ENCODE data around the gene COPS9. TPM values are rescaled to one million over a fixed set of nuclear protein-coding genes. Genes with fewer than 3 reads are reported as not detected.
A peak's percentile ranks its signal among the peaks of the same experiment; 100 is the strongest.

COPS9 gene
- total and polyA plus RNA-seq, 7 experiments from 2014 or later, result 53.7 to 297 (median 75.6) TPM

GRCh38 chr2:240127911-240128607 is 8.0 kb downstream of the COPS9 start:
- ATAC-seq (no peak), DNase-seq (no peak)
- Mint-ChIP-seq H3K36me3 (peaks cover 8 to 68% (median 35%) of the 10 kb centered on the region in 5 donors), H3K27ac (no peak overlapping the region), H3K4me1 (peaks cover 0 to 2% (median 0%) of the 10 kb centered on the region in 7 donors), H3K27me3 (peaks cover 0 to 4% (median 0%) of the 10 kb centered on the region in 5 donors), H3K9me3 (peaks cover 0 to 3% (median 0%) of the 10 kb centered on the region in 11 donors), H3K4me3 (no peak overlapping the region)
- Histone ChIP-seq H3K36me3 (ENCODE audit: control insufficient read depth in 2 of 3, insufficient read depth in 3 of 3, low read length in 3 of 3) (peaks cover 4 to 58% (median 10%) of the 10 kb centered on the region in 3 experiments), H3K27ac (ENCODE audit: low read depth, low read length) (no peak overlapping the region), H3K4me3 (ENCODE audit: low read length) (no peak overlapping the region), H3K4me1 (ENCODE audit: control insufficient read depth in 2 of 2, insufficient read depth in 2 of 2, low read length in 2 of 2) (no peaks in the 10 kb centered on the region), H3K27me3 (ENCODE audit: control insufficient read depth in 2 of 2, insufficient read depth in 2 of 2, low read length in 2 of 2) (no peaks in the 10 kb centered on the region), H3K9me3 (ENCODE audit: control insufficient read depth in 2 of 3, low read length in 3 of 3) (no peaks in the 10 kb centered on the region)
- intact Hi-C loops (cut with micrococcal nuclease), result no loop called here
- CTCF ChIA-PET, result no interaction called here
- POLR2A ChIA-PET, result no interaction called here

DNA sequence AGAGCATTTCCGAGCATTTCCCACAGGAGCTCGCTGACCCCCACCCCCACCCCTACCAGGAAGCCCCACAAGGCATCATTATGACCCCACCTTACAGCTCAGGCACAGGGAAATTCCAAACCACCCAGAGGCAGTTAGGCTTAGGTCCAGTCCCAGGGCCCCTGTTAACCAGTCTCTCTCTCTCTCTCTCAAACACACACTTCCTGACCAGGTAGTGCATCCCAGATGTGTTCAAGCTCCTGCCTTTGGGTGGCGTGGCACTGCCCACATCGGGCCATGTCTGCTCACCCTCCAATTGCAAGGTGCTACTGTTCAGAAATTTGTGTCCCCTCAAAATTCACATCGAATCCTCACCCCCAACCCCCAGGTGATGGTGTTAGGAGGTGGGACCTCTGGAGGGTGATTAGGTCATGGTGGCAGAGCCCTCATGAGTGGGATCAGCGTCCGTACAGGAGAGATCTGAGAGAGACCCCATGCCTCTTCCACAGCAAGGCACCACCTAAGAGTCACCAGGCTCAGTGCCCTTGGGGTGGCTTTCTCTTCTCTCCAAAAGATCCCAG is 8.8 kb downstream of the COPS9 start:
- Mint-ChIP-seq H3K27me3 (peaks cover 0 to 4% (median 0%) of the 10 kb centered on the region in 5 donors), H3K36me3 (peaks cover 7 to 63% (median 35%) of the 10 kb centered on the region in 5 donors), H3K4me1 (peaks cover 0 to 2% (median 0%) of the 10 kb centered on the region in 7 donors), H3K9me3 (peaks cover 0 to 3% (median 0%) of the 10 kb centered on the region in 11 donors), H3K4me3 (no peak overlapping the region), H3K27ac (no peak overlapping the region)
- POLR2A ChIA-PET, result no interaction called here
- CTCF ChIA-PET, result no interaction called here
- intact Hi-C loops (cut with micrococcal nuclease), result no loop called here
- no peak overlapping the region for H3K27ac ChIP-seq (ENCODE audit: low read depth, low read length)
- DNase-seq (no peak), ATAC-seq (no peak)
- no peak overlapping the region for H3K4me3 ChIP-seq (ENCODE audit: low read length)
- no peaks in the 10 kb centered on the region for H3K4me1 ChIP-seq (ENCODE audit: control insufficient read depth in 2 of 2, insufficient read depth in 2 of 2, low read length in 2 of 2)
- peaks cover 4 to 50% (median 10%) of the 10 kb centered on the region in 3 experiments for H3K36me3 ChIP-seq (ENCODE audit: control insufficient read depth in 2 of 3, insufficient read depth in 3 of 3, low read length in 3 of 3)
- H3K27me3 ChIP-seq (ENCODE audit: control insufficient read depth in 2 of 2, insufficient read depth in 2 of 2, low read length in 2 of 2), result no peaks in the 10 kb centered on the region
- H3K9me3 ChIP-seq (ENCODE audit: control insufficient read depth in 2 of 3, low read length in 3 of 3), result no peaks in the 10 kb centered on the region

GRCh38 chr2:240126731-240127130 is 9.4 kb downstream of the COPS9 start:
- Mint-ChIP-seq H3K27ac (no peak overlapping the region), H3K36me3 (peaks cover 5 to 58% (median 35%) of the 10 kb centered on the region in 5 donors), H3K4me1 (peaks cover 0 to under 1% (median 0%) of the 10 kb centered on the region in 7 donors), H3K9me3 (peaks cover 0 to 3% (median 0%) of the 10 kb centered on the region in 11 donors), H3K4me3 (no peak overlapping the region), H3K27me3 (peaks cover 0 to 4% (median 0%) of the 10 kb centered on the region in 5 donors)
- Histone ChIP-seq H3K4me1 (ENCODE audit: control insufficient read depth in 2 of 2, insufficient read depth in 2 of 2, low read length in 2 of 2) (no peaks in the 10 kb centered on the region), H3K4me3 (ENCODE audit: low read length) (no peak overlapping the region), H3K9me3 (ENCODE audit: control insufficient read depth in 2 of 3, low read length in 3 of 3) (no peaks in the 10 kb centered on the region), H3K36me3 (ENCODE audit: control insufficient read depth in 2 of 3, insufficient read depth in 3 of 3, low read length in 3 of 3) (peaks cover 4 to 45% (median 10%) of the 10 kb centered on the region in 3 experiments), H3K27ac (ENCODE audit: low read depth, low read length) (no peak overlapping the region), H3K27me3 (ENCODE audit: control insufficient read depth in 2 of 2, insufficient read depth in 2 of 2, low read length in 2 of 2) (no peaks in the 10 kb centered on the region)
- CTCF ChIA-PET, result no interaction called here
- intact Hi-C loops (cut with micrococcal nuclease), result no loop called here
- DNase-seq (no peak), ATAC-seq (no peak)
- POLR2A ChIA-PET, result no interaction called here

- DNase-seq (peak in 1 of 9 donors; percentile 17), ATAC-seq (no peak)
- Histone ChIP-seq H3K9me3 (ENCODE audit: control insufficient read depth in 2 of 3, low read length in 3 of 3) (no peaks in the 10 kb centered on the region), H3K4me1 (ENCODE audit: control insufficient read depth in 2 of 2, insufficient read depth in 2 of 2, low read length in 2 of 2) (no peaks in the 10 kb centered on the region), H3K36me3 (ENCODE audit: control insufficient read depth in 2 of 3, insufficient read depth in 3 of 3, low read length in 3 of 3) (peaks cover under 1 to 35% (median 10%) of the 10 kb centered on the region in 3 experiments), H3K27ac (ENCODE audit: low read depth, low read length) (no peak overlapping the region), H3K27me3 (ENCODE audit: control insufficient read depth in 2 of 2, insufficient read depth in 2 of 2, low read length in 2 of 2) (no peaks in the 10 kb centered on the region), H3K4me3 (ENCODE audit: low read length) (no peak overlapping the region)
- peaks cover 0 to 4% (median 0%) of the 10 kb centered on the region in 5 donors for H3K27me3 Mint-ChIP-seq
- H3K4me1 Mint-ChIP-seq, result peaks cover 0 to 4% (median 0%) of the 10 kb centered on the region in 7 donors
- peaks cover 0 to 3% (median 0%) of the 10 kb centered on the region in 11 donors for H3K9me3 Mint-ChIP-seq
- no peak overlapping the region for H3K4me3 Mint-ChIP-seq
- peaks cover 0 to 52% (median 29%) of the 10 kb centered on the region in 5 donors for H3K36me3 Mint-ChIP-seq
- CTCF ChIA-PET, result no interaction called here
- H3K27ac Mint-ChIP-seq, result no peak overlapping the region
- POLR2A ChIA-PET, result no interaction called here
- intact Hi-C loops (cut with micrococcal nuclease), result no loop called here
These were observed 10.4 kb downstream of the COPS9 start for GRCh38 chr2:240125742-240126141.

- H3K36me3 Mint-ChIP-seq, result peaks cover 0 to 41% (median 19%) of the 10 kb centered on the region in 5 donors
These were observed 11.5 kb downstream of the COPS9 start for GRCh38 chr2:240124651-240125030.

DNA sequence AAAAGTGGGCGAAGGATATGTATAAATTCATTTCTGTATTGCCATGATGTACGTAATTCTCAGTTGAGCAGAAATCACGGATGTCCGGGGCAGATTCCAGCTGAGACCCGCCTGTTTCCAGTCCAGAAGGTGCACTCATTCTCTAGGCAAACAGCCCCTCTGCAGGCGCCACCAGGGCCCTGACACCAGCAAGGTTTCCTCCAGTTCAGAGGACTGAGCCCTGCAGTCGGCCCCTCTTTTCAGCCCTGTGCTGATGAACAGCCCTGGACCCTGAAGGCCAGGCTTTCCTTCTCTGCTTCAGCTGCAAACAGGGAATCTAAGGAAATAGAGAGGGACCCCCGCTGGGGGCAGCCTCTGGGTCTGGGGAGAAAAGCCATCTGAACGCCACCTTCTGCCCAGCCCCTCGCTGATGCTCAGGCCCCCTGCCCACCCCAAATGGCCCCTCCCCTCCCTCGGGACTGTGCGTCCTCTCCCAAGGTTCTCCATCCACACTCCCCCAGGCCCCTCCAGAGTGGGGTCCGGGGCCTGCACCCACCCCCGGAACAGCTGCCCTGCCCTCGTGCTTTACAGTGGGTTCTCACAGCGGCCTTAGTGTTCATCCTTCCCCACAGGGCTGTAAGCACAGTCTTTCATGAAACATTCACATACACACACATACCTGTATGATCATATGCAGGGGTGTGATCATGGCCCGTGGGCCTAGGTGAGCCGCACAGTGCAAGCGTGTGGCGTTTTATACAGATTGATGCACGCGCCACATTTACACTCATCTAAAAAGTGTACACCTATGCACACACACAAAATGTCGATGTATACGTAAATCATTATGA is 12.1 kb downstream of the COPS9 start:
- no peak overlapping the region for H3K27ac ChIP-seq (ENCODE audit: low read depth, low read length)
- Mint-ChIP-seq H3K27me3 (peaks cover 0 to 4% (median 0%) of the 10 kb centered on the region in 5 donors), H3K4me3 (no peak overlapping the region), H3K4me1 (peaks cover 0 to 4% (median 0%) of the 10 kb centered on the region in 7 donors), H3K36me3 (peaks cover 0 to 35% (median 17%) of the 10 kb centered on the region in 5 donors), H3K27ac (no peak overlapping the region), H3K9me3 (peaks cover 0 to 7% (median 0%) of the 10 kb centered on the region in 11 donors)
- DNase-seq, result no peak
- no peak overlapping the region for H3K4me3 ChIP-seq (ENCODE audit: low read length)
- ATAC-seq, result no peak
- H3K4me1 ChIP-seq (ENCODE audit: control insufficient read depth in 2 of 2, insufficient read depth in 2 of 2, low read length in 2 of 2), result no peaks in the 10 kb centered on the region
- H3K9me3 ChIP-seq (ENCODE audit: control insufficient read depth in 2 of 3, low read length in 3 of 3), result no peaks in the 10 kb centered on the region
- H3K27me3 ChIP-seq (ENCODE audit: control insufficient read depth in 2 of 2, insufficient read depth in 2 of 2, low read length in 2 of 2), result no peaks in the 10 kb centered on the region
- ChIA-PET POLR2A (no interaction called here), CTCF (interaction anchor here (1.0 kb wide), 1 partner anchor 63 kb away, joined by 3 read pairs; no protein-coding TSS in a partner anchor)
- peaks cover 0 to 18% (median 6%) of the 10 kb centered on the region in 3 experiments for H3K36me3 ChIP-seq (ENCODE audit: control insufficient read depth in 2 of 3, insufficient read depth in 3 of 3, low read length in 3 of 3)
- intact Hi-C loops (cut with micrococcal nuclease), result no loop called here

More at GRCh38 chr2:240124651-240125030, 11.5 kb downstream of the COPS9 start:
- Histone ChIP-seq H3K27ac (ENCODE audit: low read depth, low read length) (no peak overlapping the region), H3K4me1 (ENCODE audit: control insufficient read depth in 2 of 2, insufficient read depth in 2 of 2, low read length in 2 of 2) (no peaks in the 10 kb centered on the region), H3K9me3 (ENCODE audit: control insufficient read depth in 2 of 3, low read length in 3 of 3) (no peaks in the 10 kb centered on the region), H3K36me3 (ENCODE audit: control insufficient read depth in 2 of 3, insufficient read depth in 3 of 3, low read length in 3 of 3) (peaks cover 0 to 24% (median 6%) of the 10 kb centered on the region in 3 experiments), H3K4me3 (ENCODE audit: low read length) (no peak overlapping the region), H3K27me3 (ENCODE audit: control insufficient read depth in 2 of 2, insufficient read depth in 2 of 2, low read length in 2 of 2) (no peaks in the 10 kb centered on the region)
- peaks cover 0 to 4% (median 0%) of the 10 kb centered on the region in 5 donors for H3K27me3 Mint-ChIP-seq
- peaks cover 0 to 4% (median 0%) of the 10 kb centered on the region in 7 donors for H3K4me1 Mint-ChIP-seq
- intact Hi-C loops (cut with micrococcal nuclease), result no loop called here
- peaks cover 0 to 3% (median 0%) of the 10 kb centered on the region in 11 donors for H3K9me3 Mint-ChIP-seq
- peak overlapping the region in 2 of 10 donors; percentile 8 to 39 for H3K4me3 Mint-ChIP-seq
- ATAC-seq, result no peak
- CTCF ChIA-PET, result no interaction called here
- peak in 1 of 9 donors; percentile 18 for DNase-seq
- POLR2A ChIA-PET, result no interaction called here
- no peak overlapping the region for H3K27ac Mint-ChIP-seq

All from naive thymus-derived CD4-positive, alpha-beta T cell (primary cell).